HG03139 (cell line): ENCODE results near the gene NISCH.
A peak's percentile ranks its signal among the peaks of the same experiment; 100 is the strongest.

Source experiments
- ATAC-seq: cut with Tn5 transposase; IDR thresholded peaks from one replicate; pipeline ENCODE4 v1.9.1; 2021; ENCODE audit not compliant: unreplicated experiment

Gene NISCH

DNA sequence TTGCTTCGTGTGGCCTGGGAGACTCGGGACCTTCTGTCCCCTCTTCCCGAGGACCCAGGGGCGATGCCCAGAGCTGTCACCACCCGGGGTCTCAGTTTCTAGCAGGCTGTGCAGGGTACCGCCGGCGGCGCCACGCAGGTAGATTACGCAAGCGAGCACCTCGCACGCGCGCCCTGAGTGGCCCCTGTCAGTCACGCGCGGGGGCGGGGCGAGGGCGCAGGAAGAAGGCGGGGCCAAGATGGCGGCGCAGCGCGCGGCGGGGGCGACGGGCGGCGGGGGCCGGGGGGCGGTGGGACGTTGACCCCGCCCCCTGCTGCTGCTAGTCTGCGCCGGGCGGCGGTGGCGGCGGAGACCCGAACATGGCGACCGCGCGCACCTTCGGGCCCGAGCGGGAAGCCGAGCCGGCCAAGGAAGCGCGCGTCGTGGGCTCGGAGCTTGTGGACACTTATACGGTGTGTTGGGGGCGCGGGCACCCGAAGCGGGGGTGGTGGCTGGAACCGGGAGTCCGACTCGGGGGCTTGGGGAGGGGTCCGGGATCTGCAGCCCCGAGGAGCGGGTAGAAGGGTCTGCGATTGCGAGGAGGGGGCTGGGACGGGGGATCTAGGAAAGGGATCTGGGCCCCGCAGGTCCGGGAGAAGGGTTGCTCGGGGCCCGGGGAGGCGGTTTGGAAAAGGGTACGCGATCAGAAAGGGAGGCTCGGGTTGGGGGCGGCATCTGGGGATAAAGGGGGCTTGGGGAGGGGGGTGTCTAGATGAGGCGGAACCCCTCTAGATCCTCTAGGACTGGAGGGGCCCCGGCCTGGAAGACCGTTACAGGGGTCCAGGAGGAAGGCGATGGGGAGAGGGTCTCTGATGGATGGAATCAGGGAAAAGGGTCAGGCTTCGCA, at the start of gene NISCH:
TSS of gene NISCH (plus strand) at position 322 of the 886 bp plus-strand sequence. CDS start at position 360, 38 bp downstream.
- peak; percentile 72 for ATAC-seq

DNA sequence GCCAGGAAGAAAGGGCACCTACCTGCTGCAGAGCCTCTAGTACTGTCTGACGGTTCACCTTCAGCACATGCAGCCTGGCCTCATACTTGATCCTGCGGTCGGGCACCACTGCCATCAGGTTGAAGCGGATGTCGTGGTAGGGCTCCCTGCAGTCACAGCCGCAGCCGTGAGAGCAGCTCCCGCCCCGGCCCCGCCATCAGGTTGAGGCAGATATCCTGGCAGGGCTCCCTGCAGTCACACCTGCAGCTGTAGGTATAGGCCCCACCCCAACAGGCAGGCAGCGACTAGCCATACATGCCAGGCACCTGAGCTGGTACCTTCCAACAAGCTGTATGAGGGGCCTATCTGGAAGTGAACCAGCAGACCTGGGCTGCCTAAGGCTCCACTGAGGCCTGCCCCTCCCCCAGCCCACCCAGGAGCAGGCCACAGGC, 49.2 kb upstream of the NISCH start:
- no peak for ATAC-seq

DNA sequence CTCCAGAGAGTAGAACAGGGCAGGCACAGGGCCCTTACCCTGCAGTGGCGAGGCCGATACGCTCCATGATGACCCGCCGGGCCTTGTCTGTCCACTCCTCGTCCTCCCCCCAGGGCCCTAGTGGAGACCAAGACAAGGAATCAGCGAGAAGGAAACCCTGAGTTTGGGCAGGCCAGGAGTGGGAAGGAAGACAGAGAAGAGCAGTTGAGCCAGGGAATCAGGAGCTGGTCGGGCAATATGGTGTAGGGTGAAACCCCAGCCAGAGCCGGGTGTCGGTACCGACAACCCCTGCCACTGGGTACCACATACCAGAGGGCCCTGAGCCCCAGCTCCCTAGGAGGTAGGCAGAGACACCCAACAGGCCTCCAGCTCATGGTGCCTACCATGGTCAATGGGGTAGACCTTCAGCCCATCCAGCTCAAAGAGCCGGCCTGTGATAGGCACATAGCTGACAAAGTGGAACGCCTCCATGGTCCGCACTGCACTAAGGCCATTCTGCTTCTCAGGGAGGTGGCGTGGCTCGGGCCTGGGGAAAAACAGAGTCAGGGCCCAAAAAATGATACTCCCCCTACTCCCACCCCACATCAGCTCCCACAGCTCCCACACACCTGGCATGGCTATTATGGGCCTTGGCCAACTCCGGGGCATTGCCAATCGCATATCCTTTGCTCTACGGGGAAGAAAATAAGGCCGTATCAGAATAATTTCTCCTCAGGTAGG, 48.5 kb upstream of the NISCH start:
- ATAC-seq, result no peak

DNA sequence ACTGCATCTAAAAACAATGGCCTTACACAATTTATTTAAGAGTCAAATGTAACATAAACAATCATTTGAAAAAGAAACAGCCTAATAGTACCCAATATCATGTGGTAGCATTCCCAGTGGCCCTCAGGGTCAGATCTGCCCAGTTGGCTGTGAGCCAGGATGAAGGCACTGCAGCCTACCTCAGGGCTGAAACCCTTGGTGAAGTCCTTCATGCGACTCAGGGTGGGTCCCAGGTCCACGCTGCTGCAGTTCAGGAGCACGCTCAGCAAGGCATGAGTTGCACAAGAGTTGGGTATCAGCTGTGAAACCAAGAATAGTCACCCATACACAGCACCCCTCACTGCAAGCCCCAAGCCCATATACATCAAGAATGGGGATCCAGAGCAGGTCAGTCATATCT, 47.6 kb upstream of the NISCH start:
- no peak for ATAC-seq

DNA sequence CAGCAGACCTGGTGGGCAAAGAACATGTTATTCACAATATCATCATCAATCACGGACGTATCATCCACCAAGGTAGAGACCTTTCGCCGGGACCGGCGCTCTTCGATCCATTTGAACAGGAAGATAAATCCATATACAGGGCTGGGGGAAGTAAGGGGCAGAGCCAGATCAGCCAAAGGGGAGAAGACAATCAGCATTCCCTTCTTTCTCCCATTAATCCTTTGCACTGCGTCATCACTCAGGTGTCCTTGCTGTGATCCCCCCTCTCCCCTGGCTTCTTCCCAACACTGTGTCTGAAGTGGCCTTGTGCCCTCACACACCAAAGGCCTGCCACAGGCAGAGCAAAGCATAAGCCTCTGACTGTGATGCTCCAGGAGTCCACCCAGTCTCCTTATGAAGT, 46.9 kb upstream of the NISCH start:
- ATAC-seq, result no peak

DNA sequence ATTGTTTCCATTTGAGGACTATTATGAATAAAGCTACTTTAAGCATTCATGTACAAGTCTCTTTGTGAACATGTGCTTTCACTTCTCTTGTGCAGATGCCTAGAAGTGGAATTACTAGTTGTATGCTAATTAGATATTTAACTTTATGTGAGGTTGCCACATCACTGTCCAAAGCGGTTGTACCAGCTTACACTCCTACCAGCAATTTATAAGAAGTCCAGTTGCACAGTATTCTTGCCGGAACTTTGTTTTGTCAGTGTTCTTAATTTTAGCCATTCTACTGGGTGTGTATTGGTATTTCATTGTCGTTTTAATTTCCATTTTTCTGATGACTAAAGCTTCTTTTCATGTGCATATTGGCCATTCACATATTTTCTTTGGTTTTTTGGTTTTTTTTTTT, 39.6 kb upstream of the NISCH start:
- ATAC-seq, result no peak

DNA sequence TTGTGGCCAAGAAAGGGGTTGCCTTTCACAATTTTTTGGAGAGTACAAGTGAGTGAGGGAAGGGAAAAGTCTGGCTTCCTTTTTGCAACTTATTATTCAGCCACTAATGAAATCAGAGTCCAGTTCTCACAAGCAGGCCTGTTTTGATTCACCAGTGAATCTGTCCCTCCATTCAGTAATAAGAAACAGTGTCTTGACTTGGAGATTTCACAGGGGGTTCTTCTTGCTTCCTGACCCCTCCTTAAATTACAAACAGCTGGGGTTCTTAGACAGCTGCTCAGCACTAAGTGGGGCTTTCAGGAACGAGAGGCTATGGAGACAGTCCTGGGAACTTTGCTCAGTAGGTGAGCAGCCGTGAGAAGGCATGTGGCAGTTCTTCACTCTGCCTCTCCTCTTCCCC, 35.0 kb upstream of the NISCH start:
- ATAC-seq, result no peak

DNA sequence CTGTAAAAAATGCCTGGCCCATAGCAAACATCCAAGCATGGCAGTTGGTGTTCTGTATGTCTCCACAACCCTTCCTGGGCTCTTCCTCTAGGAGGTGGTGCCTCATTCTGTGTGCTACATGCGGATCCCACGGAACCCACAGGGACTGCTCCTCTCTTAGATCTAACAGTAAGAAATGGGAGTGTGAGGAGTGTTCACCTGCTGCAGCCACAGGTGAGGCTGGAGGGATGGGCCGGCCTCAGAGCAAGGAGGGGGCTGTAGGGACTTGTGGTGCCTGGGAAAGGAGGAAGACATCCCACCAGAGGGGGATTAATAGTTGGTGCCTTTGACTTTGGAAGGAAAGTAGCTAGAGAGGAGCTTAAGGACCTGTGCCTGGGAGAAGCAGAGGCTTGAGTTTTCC, 32.7 kb upstream of the NISCH start:
- ATAC-seq, result no peak

DNA sequence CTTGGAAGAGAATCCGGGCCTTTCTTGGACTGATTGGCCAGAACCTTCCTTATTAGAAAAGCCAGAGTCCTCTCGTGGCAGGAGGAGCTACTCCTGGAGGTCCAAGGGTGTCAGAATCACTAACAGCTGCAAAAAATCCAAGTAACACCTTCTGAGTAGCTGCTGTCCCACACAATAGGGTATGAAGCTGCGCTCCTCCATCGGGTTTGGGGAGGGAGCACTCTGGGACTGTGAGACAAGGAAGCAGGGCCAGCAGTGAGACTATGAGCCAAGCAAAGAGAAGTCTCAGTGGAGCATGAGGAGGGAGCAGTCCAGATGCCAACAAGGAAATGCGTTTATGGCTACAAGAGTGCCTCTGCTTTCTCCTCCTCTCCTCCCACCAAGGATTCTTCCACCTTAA, 32.2 kb upstream of the NISCH start:
- no peak for ATAC-seq

DNA sequence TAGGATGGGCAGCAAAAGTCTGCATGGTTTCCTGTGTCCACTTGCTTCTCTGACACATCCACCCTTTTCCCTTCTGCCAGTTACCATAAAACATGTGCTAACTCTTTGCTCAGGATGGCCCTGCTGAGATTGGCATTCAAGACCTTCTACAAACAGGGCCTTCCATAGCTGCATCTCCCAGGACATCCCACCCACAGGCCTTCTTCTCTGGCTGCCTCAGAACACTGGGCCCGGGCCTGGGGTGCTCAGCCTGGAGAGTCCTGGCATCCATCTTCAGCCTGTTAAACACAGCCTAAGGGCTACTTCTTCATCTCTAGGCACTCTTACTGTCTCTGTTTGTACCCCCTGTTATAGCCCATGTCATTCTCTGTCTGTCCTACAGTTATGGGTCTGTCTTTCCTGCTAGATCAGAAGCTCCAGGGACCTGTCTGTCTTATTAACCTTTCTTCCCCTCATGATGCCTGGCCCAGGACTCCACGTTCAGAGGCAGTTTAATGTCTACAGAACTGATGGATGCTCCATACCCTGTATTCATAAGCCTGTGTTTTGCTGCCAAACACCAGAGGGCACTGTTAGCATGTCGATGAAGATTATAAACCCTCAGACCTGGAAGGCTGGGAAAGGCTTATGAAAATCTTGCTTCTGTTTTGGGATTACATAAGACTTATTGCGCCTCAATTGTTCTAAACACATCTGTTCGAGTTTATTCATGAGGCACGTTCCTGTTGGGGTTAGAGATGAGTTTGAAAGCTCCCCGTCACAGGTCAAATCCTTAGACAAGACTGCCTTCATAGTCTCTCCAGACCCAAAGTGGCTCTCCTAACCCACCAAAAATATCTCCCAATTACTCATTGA, 27.0 kb upstream of the NISCH start:
- ATAC-seq, result no peak

DNA sequence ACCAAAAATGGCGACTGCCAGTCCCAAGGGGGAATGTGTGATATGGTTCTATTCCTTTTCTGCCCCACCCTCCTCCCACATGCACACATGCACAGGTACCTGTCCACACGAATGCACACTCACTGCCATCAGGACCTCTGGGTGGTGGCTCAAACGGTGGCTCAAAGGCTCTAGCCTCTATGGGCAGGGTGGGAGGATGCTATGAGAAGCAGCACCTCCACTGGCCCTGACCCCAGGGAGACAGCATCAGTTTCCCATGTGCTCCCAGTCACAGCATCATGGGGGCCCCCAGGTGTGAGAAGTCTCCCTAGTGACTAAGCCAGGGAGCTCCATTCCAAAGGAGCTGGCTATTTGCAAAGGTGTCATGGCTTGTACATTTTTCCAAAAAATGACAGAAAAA, 26.4 kb upstream of the NISCH start:
- ATAC-seq, result no peak

DNA sequence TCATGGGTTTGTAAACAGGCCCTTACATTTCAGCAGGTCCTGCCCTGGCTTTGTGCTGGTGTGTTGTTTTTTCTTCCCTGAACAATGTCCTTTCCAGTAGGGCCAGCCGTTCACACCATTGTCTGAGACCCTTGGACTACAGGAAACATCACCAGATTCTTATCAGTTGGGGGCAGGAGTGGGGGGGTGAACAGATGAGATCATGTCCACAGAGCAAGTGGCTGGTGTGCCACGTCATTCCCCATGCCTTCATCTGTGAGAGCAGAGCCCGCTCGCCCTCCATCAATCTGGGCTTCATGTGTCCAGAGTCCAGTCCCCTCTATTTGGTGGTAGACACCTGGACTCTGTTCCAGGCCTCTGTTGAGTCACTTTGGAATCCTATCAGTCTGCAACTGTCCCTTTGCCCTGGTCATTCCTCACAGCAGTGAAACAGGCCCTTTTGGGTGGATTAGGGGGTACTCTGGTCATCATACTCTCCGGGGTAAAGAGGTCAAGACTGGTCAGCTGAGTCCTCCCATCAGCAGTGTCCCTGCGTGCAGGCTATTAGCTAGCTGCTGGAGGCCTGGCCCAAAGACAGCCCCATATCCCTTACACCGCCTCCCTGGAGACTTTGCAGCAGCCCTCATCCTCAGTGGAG, 25.5 kb upstream of the NISCH start:
- no peak for ATAC-seq

DNA sequence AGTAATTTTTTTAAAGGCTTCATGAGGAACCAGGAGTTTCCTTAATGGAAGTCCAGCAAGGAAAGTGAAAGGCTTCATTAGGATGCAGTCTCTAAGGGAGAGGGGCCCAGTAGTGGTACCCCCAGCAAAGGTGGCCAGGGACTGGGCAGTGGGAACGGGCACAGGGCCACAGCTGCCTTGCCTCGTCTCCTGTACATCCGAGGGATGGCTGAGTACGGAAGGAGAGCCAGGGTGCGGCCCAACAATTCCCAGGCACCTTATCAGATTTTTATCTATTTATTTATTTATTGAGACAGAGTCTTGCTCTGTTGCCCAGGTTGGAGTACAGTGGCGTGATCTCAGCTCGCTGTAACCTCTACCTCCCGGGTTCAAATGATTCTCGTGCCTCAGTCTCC, 25.0 kb upstream of the NISCH start:
- ATAC-seq, result no peak

DNA sequence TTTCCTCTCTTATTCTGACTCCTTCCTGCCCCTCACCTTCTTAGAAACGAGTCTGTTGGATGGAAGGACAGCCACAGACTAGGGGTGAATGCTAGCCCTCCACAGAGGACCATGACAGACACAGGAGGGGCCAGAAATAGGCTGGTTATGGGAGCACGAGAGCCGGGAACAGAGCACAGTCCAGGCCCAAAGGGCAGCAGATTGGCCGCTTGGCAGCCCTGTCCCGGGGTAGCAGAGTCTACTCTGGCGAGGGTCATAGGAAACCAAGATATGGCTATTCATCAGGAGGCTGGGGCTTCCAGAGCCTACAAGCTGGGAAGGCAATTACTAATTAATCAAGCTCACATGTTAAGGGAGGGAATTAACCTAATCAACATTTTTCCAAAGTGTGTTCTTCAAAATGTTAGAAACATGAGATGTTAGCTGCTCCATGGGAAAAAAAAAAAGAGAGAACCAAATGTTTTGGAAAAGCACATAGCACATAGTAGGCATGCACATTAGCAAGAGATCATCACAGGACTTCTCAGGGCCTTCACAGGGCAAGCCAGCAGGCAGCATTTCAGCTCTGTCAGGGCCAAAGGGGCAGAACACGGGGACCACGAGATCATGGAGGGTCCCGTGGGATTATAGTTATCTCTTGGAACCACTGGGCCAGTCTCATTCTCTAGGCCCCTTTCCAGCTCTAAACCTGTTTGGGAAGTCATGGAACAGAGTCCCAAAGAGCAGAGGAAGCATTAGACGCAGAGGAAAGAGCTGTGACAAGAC, 23.8 kb upstream of the NISCH start:
- no peak for ATAC-seq

DNA sequence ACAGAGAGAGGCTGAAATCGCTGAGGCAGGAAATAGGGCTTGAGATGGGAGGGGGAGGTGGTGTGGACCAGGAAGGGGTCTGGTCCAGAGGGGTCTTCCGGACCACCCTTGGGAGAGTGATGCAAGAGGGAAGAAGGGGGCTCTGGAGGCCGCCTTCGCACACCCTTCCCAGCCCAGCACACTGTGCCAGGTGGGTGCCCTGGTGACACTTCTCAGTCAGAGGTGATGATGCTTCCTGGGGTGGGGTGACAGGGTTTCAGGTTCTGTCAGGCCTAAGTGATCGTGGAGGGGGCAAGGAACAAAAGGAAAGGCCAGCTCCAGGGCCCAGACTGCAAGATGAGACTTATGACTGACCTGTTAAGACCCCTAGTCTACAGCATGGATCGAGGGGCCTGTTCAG, 23.2 kb upstream of the NISCH start:
- ATAC-seq, result no peak

DNA sequence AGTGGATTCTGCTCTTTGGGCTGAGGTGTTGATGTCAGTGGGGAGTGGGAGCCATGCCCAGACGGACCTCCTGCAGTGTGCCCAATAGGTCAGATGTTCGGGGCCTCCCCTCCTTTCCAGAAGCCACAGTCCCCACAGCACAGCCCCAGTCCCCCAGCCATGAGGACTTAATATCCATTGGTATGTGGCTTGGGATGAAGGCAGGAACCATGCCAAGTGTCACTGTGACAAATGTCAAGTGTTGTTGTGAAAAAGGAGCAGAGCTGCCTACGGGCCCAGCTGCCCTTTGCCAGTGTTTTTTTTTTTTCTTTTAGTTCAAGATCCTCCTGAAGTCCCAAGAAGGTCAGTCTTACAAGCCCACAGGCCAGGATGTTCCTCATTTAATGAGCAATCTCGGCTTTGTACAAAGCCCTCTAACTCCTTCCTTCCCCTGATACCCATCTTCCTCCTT, 22.7 kb upstream of the NISCH start:
- no peak for ATAC-seq

DNA sequence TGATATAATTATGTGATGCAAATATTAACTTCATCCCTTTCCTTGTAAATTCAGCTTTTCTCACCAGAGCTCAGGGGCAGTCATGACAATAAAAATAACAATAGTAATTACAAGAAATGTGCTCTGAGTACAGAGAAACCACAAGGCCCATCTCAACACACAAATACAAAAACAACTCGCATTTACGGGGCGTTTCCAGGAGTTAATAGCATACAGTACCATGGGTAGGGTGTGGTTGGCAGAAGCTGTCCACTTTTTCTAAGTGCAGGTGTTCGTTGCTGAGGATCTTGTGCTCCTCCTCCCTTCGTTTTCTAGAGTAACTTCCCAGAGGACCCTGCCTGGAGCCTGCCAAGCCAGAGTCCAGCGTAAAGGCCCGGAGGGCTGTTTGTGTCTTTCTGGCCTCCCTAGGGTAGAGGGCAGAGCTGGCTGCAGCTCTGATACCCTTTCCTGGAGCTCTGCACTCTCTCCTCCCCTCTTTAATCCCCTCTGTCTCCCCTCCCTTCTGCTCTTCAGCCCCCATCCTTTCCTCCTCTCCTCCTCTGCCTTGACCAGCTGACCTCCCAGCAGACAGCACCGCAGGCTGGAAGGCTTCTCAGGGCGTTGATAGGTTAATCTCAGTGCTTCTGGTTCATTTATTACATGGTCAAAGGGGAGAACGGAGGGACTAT, 21.9 kb upstream of the NISCH start:
- no peak for ATAC-seq

DNA sequence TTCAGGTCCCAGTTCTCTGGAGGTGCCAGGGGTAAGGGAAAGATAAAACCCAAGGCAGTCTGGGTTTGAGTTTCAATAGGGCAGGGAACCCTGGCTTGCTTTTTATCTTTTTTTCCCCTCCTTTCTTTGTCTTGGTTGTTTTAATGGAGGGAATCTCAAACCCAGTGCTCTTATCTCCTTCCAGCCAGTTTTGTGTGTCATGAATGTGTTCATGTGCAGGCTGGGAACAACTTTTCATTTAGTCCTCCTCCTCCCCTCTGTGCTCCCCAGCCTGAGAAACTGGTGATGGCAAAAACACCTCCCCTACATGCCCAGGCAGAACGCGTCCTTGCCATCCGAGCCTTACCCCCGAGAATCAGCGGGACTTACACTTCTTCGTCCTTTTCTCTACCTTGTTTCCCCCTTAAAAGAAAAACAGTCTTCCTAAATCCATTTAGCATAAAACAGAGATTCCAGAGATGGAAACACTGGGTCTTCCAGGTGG, 21.4 kb upstream of the NISCH start:
- no peak for ATAC-seq

DNA sequence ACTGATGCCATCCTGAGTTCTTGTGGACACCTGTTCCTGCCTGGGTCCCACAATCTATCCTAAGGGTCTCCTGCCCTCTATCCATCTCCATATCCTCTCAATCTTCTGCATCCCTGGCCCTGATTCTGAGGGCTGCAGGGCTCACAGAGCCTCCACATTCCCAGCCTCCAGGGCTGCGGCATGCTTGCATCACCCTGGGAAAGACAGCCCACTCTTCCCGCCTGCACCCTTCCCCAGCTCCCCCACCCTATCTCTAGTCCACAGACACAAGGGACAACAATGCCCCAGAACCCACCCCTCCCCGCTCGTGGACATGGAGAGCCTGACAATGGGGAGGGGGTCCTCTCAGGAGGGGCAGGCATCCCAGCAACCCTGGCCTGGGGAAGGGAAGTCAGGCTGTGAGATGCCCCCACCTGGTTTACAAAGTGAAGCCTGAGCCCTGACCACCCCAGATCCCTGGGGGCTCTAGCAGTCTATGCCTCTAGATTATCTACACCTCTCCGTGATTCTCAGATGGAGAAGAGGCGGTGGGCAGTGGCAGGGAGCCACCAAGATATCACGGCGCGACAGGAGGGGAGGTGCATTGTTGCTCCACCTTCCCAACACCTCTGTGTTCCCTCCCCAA, 20.8 kb upstream of the NISCH start:
- no peak for ATAC-seq
